Neuronal stem cell (in vitro differentiated cells): Measurements from ENCODE around the gene PATE1.

Experiments used
- DNase-seq: peaks from one replicate; pipeline ENCODE4 v3.0.0-alpha.2; 2013; ENCODE audit warnings: low spot score
- H2AFZ ChIP-seq: one replicate; pipeline ENCODE4 v1.6.1; 2013; ENCODE audit warnings: mild to moderate bottlenecking, low read length, inconsistent platforms
- H2AK5ac ChIP-seq: 2 replicates; pipeline ENCODE4 v1.6.1; 2013; ENCODE audit warnings: low read depth, mild to moderate bottlenecking, inconsistent platforms, low read length, moderate library complexity, mixed read lengths
- H2BK120ac ChIP-seq: 2 replicates; pipeline ENCODE4 v1.6.1; 2013; ENCODE audit warnings: low read depth, mild to moderate bottlenecking, inconsistent platforms, low read length, moderate library complexity, mixed read lengths
- H2BK12ac ChIP-seq: one replicate; pipeline ENCODE4 v1.6.1; 2013; ENCODE audit warnings: low read length, inconsistent platforms
- H2BK15ac ChIP-seq: 2 replicates; pipeline ENCODE4 v1.6.1; 2013; ENCODE audit warnings: mild to moderate bottlenecking, low read length, inconsistent platforms, mixed read lengths
- H2BK5ac ChIP-seq: one replicate; pipeline ENCODE4 v1.6.1; 2013; ENCODE audit warnings: inconsistent platforms, mild to moderate bottlenecking, low read length, moderate library complexity
- H3K14ac ChIP-seq: one replicate; pipeline ENCODE4 v1.6.1; 2013; ENCODE audit warnings: low read length, inconsistent platforms
- H3K18ac ChIP-seq: 2 replicates; pipeline ENCODE4 v1.6.1; 2013; ENCODE audit warnings: low read length, inconsistent platforms
- H3K23ac ChIP-seq: 2 replicates; pipeline ENCODE4 v1.6.1; 2013; ENCODE audit warnings: low read depth, mild to moderate bottlenecking, mixed read lengths, low read length, inconsistent platforms; ENCODE audit not compliant: poor library complexity
- H3K27ac ChIP-seq: replicated peaks from 3 replicates; pipeline ENCODE4 v1.5.1; 2013; ENCODE audit warnings: low read length, inconsistent platforms
- H3K27me3 ChIP-seq, 3 experiments: 2 replicates each; pipeline ENCODE4 v1.6.1; 2013; ENCODE audit warnings: low read length in 3 of 3, mild to moderate bottlenecking in 2 of 3, inconsistent platforms in 1 of 3, low read depth in 1 of 3, mixed read lengths in 1 of 3, moderate library complexity in 1 of 3; ENCODE audit not compliant: control insufficient read depth in 3 of 3, insufficient read depth in 3 of 3
- H3K36me3 ChIP-seq, 2 donors: replicated peaks in 1 of 2; 2 replicates each; pipeline ENCODE4 v1.6.1; 2013; ENCODE audit warnings: low read length in 2 of 2; ENCODE audit not compliant: control insufficient read depth in 2 of 2, insufficient read depth in 2 of 2
- H3K4ac ChIP-seq: 2 replicates; pipeline ENCODE4 v1.6.1; 2013; ENCODE audit warnings: inconsistent platforms, mild to moderate bottlenecking, low read length, moderate library complexity
- H3K4me1 ChIP-seq, 2 donors: 1 replicate in 1 of 2; 2 replicates in 1 of 2; pipeline ENCODE4 v1.6.1; 2013; ENCODE audit warnings: low read length in 2 of 2, low read depth in 1 of 2; ENCODE audit not compliant: control insufficient read depth in 2 of 2, insufficient read depth in 1 of 2
- H3K4me2 ChIP-seq: one replicate; pipeline ENCODE4 v1.6.1; 2013; ENCODE audit warnings: mild to moderate bottlenecking, low read length, inconsistent platforms; ENCODE audit not compliant: insufficient read depth, poor library complexity, severe bottlenecking
- H3K4me3 ChIP-seq, 2 donors: 2 replicates each; pipeline ENCODE4 v1.5.1; 2013; ENCODE audit warnings: low read length in 2 of 2, mild to moderate bottlenecking in 2 of 2, inconsistent platforms in 1 of 2, moderate library complexity in 1 of 2
- H3K79me1 ChIP-seq: one replicate; pipeline ENCODE4 v1.6.1; 2013; ENCODE audit warnings: low read depth, mild to moderate bottlenecking, inconsistent platforms, low read length, moderate library complexity
- H3K9ac ChIP-seq: one replicate; pipeline ENCODE4 v1.6.1; 2013; ENCODE audit warnings: mild to moderate bottlenecking, low read depth, low read length, inconsistent platforms; ENCODE audit not compliant: poor library complexity
- H3K9me3 ChIP-seq, 2 donors: replicated peaks in 1 of 2; 2 replicates each; pipeline versions ENCODE3 to v1.6.1; 2013; ENCODE audit warnings: low read length in 2 of 2, mild to moderate bottlenecking in 2 of 2, inconsistent platforms in 1 of 2, low read depth in 1 of 2, mixed read lengths in 1 of 2, moderate library complexity in 1 of 2; ENCODE audit not compliant: control insufficient read depth in 2 of 2, insufficient read depth in 1 of 2
- H4K8ac ChIP-seq: one replicate; pipeline ENCODE4 v1.6.1; 2013; ENCODE audit warnings: low read depth, mild to moderate bottlenecking, inconsistent platforms, low read length, moderate library complexity
- H4K91ac ChIP-seq: one replicate; pipeline ENCODE4 v1.6.1; 2013; ENCODE audit warnings: low read length, low read depth, mild to moderate bottlenecking, inconsistent platforms; ENCODE audit not compliant: poor library complexity
- WGBS, 2 donors: extraction: QIAGEN DNeasy Blood & Tissue Kit; methylation state at CpG; one replicate each; pipeline ENCODE4 v1.1.7; 2013; ENCODE audit warnings: missing lambda C conversion rate in 2 of 2, mixed read lengths in 1 of 2; ENCODE audit not compliant: insufficient read length in 2 of 2, insufficient replicate concordance in 1 of 2; ENCODE audit errors: extremely low coverage in 2 of 2; 5-methylcytosine and 5-hydroxymethylcytosine counted together

PATE1 gene

GRCh38 chr11:125743681-125744080 lies 2.4 kb upstream of the PATE1 start:
- Histone ChIP-seq H3K4me1 (peaks cover 6 to 12% of the 10 kb centered on the region in 2 donors), H2AFZ (no peak overlapping the region), H3K27me3 (peaks cover 0 to 45% (median 0%) of the 10 kb centered on the region in 3 experiments), H3K14ac (no peak overlapping the region), H3K4me3 (no peak overlapping the region), H3K23ac (no peak overlapping the region), H3K9me3 (peaks cover 0 to under 1% of the 10 kb centered on the region in 2 donors), H2BK15ac (no peak overlapping the region), H3K4me2 (no peak overlapping the region), H3K79me1 (no peaks in the 10 kb centered on the region), H3K9ac (no peak overlapping the region), H3K36me3 (no peaks in the 10 kb centered on the region), H3K18ac (no peak overlapping the region), H3K4ac (no peak overlapping the region), H4K8ac (no peak overlapping the region), H4K91ac (no peak overlapping the region), H2AK5ac (no peak overlapping the region), H2BK120ac (no peak overlapping the region), H3K27ac (no peak overlapping the region), H2BK5ac (no peak overlapping the region), H2BK12ac (no peak overlapping the region)
- no peak for DNase-seq
- no CpG with 5 or more reads among the region's 1 CpG for WGBS, 2 donors

- WGBS, 2 donors: no CpG with 5 or more reads among the region's 2 CpGs
- no peak overlapping the region for H3K23ac ChIP-seq
- no peaks in the 10 kb centered on the region for H3K79me1 ChIP-seq
- H3K4me3 ChIP-seq: no peak overlapping the region
- no peaks in the 10 kb centered on the region for H3K36me3 ChIP-seq
- no peak overlapping the region for H3K4ac ChIP-seq
- no peak overlapping the region for H2AFZ ChIP-seq
- H3K4me2 ChIP-seq: no peak overlapping the region
- no peak overlapping the region for H3K9ac ChIP-seq
- no peak overlapping the region for H2BK5ac ChIP-seq
- H4K91ac ChIP-seq: no peak overlapping the region
- no peaks in the 10 kb centered on the region for H3K4me1 ChIP-seq
- H2BK15ac ChIP-seq: no peak overlapping the region
- H3K27me3 ChIP-seq: peaks cover 0 to 39% (median 0%) of the 10 kb centered on the region in 3 experiments
- H2AK5ac ChIP-seq: no peak overlapping the region
- no peak overlapping the region for H2BK12ac ChIP-seq
- no peaks in the 10 kb centered on the region for H3K9me3 ChIP-seq
- no peak overlapping the region for H3K18ac ChIP-seq
- no peak overlapping the region for H4K8ac ChIP-seq
- no peak overlapping the region for H2BK120ac ChIP-seq
- H3K27ac ChIP-seq: no peak overlapping the region
- DNase-seq: no peak
- H3K14ac ChIP-seq: no peak overlapping the region
These were observed 4.5 kb downstream of the PATE1 start for GRCh38 chr11:125750629-125751028.

DNA sequence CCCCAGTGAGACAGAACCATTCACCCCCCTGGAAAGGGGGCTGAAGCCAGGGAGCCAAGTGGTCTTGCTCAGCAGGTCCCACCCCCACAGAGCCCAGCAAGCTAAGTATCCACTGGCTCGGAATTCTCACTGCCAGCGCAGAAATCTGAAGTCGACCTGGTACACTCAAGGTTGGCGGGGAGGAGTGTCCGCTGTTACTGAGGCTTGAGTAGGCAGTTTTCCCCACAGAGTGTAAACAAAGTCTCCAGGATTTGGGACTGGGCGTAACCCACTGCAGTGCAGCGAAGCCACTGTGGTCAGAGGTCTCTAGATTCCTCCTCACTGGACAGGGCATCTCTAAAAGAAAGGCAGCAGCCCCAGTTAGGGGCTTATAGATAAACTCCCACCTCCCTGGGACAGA lies 10.0 kb downstream of the PATE1 start:
- H2BK120ac ChIP-seq: no peak overlapping the region
- H2AK5ac ChIP-seq: no peak overlapping the region
- no peak overlapping the region for H3K14ac ChIP-seq
- no CpG with 5 or more reads among the region's 7 CpGs for WGBS, 2 donors
- no peak overlapping the region for H3K4me2 ChIP-seq
- no peak overlapping the region for H4K8ac ChIP-seq
- H3K27ac ChIP-seq: no peak overlapping the region
- no peak overlapping the region for H2BK5ac ChIP-seq
- H2BK15ac ChIP-seq: no peak overlapping the region
- H3K79me1 ChIP-seq: no peaks in the 10 kb centered on the region
- no peak overlapping the region for H4K91ac ChIP-seq
- no peak for DNase-seq
- no peak overlapping the region for H3K23ac ChIP-seq
- no peak overlapping the region for H3K9ac ChIP-seq
- H3K36me3 ChIP-seq: no peaks in the 10 kb centered on the region
- H2AFZ ChIP-seq: no peak overlapping the region
- no peaks in the 10 kb centered on the region for H3K27me3 ChIP-seq
- H3K18ac ChIP-seq: no peak overlapping the region
- no peak overlapping the region for H2BK12ac ChIP-seq
- H3K9me3 ChIP-seq: no peaks in the 10 kb centered on the region
- H3K4me3 ChIP-seq: no peak overlapping the region
- no peak overlapping the region for H3K4ac ChIP-seq
- H3K4me1 ChIP-seq: no peaks in the 10 kb centered on the region

GRCh38 chr11:125762445-125762844 lies 16.4 kb downstream of the PATE1 start:
- H3K4me1 ChIP-seq: no peaks in the 10 kb centered on the region
- H2BK15ac ChIP-seq: no peak overlapping the region
- no peaks in the 10 kb centered on the region for H3K79me1 ChIP-seq
- H3K18ac ChIP-seq: no peak overlapping the region
- H2AFZ ChIP-seq: no peak overlapping the region
- H4K91ac ChIP-seq: no peak overlapping the region
- peaks cover 0 to 21% (median 0%) of the 10 kb centered on the region in 3 experiments for H3K27me3 ChIP-seq
- H2AK5ac ChIP-seq: no peak overlapping the region
- no peaks in the 10 kb centered on the region for H3K9me3 ChIP-seq
- WGBS, 2 donors: no CpG with 5 or more reads among the region's 1 CpG
- no peak overlapping the region for H3K23ac ChIP-seq
- no peak overlapping the region for H3K4ac ChIP-seq
- H3K4me2 ChIP-seq: no peak overlapping the region
- H2BK120ac ChIP-seq: no peak overlapping the region
- no peak overlapping the region for H3K9ac ChIP-seq
- H4K8ac ChIP-seq: no peak overlapping the region
- no peak overlapping the region for H3K27ac ChIP-seq
- H3K14ac ChIP-seq: no peak overlapping the region
- no peak overlapping the region for H2BK5ac ChIP-seq
- no peaks in the 10 kb centered on the region for H3K36me3 ChIP-seq
- H3K4me3 ChIP-seq: no peak overlapping the region
- H2BK12ac ChIP-seq: no peak overlapping the region
- DNase-seq: no peak
